NOMO-1 treated with DMSO at 0.1 percent for 48 hours (cell line): ENCODE data around the gene ATN1.
"Not testable (repeated sequence)": the region's sequence is repeated elsewhere in the genome, so short reads cannot be mapped to it uniquely, and the experiment has no call there.

Experiments
- DNase-seq: peaks from one replicate; lab custom pipeline; 2025; ENCODE audit not compliant: unreplicated experiment; lab: John Stamatoyannopoulos, UW

Gene ATN1, protein sequence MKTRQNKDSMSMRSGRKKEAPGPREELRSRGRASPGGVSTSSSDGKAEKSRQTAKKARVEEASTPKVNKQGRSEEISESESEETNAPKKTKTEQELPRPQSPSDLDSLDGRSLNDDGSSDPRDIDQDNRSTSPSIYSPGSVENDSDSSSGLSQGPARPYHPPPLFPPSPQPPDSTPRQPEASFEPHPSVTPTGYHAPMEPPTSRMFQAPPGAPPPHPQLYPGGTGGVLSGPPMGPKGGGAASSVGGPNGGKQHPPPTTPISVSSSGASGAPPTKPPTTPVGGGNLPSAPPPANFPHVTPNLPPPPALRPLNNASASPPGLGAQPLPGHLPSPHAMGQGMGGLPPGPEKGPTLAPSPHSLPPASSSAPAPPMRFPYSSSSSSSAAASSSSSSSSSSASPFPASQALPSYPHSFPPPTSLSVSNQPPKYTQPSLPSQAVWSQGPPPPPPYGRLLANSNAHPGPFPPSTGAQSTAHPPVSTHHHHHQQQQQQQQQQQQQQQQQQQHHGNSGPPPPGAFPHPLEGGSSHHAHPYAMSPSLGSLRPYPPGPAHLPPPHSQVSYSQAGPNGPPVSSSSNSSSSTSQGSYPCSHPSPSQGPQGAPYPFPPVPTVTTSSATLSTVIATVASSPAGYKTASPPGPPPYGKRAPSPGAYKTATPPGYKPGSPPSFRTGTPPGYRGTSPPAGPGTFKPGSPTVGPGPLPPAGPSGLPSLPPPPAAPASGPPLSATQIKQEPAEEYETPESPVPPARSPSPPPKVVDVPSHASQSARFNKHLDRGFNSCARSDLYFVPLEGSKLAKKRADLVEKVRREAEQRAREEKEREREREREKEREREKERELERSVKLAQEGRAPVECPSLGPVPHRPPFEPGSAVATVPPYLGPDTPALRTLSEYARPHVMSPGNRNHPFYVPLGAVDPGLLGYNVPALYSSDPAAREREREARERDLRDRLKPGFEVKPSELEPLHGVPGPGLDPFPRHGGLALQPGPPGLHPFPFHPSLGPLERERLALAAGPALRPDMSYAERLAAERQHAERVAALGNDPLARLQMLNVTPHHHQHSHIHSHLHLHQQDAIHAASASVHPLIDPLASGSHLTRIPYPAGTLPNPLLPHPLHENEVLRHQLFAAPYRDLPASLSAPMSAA (N-terminal part only)

DNA sequence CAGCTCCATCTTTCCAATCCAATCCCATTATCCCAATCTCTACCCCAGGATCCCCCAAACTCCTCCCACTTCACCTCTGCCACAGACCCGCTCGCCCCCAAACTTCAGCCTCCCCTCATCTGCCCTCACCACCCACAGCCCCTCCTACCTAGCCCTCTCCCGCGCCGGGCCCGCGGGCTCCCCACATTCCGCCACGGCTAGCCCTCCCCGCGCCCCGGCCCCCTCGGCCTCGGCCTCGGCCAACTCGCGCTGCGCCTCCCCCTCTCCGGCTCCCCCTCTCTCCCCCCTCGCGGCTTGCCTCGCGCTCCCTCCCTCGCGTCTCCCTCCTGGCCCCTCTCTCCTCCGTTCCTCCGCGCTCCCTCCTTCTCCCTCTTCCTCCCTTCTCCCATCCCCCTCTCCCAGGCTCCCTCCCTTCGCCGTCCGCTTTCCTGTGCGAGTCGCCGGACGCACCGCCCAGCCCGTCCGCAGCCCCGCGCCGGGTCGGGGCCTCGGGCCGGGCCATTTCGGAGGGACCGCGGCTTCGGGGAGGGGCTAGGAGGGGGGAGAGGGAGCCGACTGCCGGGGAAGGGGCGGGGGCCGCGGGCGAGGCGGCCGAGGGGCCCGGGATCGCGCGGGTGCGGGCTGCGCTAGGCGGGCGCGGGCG lies at the start of gene ATN1:
Gene ATN1 (plus strand): TSS at position 581 of the 643 bp plus-strand sequence. CDS start 6,043 bp downstream, outside the sequence.
- no peak for DNase-seq

- DNase-seq: not testable (repeated sequence)
Observed at GRCh38 chr12:6879824-6880223, 47.9 kb upstream of the ATN1 start.

DNA sequence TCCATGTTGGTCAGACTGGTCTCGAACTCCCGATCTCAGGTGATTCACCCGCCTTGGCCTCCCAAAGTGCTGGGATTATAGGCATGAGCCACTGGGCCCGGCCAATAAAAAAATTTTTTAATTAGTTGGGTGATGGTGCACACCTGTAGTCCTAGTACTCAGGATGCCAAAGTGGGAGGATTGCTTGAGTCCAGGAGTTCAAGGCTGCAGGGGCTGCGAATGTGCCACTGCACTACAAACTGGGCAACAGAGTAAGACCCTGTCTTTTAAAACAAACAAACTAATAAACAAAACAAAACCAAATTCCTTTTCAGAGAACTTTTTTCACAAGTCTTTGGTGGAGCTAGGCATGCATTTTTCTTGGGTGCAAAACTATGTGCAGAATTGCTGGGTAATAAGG lies 44.5 kb upstream of the ATN1 start:
- no peak for DNase-seq

GRCh38 chr12:6883683-6884082 lies 44.1 kb upstream of the ATN1 start:
- no peak for DNase-seq

DNA sequence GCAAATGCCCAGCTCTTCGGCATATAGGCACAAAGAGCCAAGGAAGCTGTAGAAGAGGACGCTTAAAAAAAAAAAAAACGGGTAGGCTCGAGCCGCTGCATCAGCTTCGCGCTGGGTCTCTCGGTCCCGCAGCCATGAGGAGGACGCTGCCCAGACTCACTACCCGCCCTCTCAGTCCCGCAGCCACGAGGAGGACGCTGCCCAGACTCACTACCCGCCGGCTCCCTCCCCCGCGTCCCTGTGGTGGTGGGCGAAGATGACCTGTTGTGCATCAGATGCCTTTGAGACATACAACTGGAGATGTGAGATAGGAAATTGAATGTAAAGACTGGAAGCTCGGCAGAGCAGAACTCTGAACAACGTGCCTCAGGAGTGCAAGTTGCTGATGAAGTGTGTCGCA lies 43.2 kb upstream of the ATN1 start:
- DNase-seq: no peak

DNA sequence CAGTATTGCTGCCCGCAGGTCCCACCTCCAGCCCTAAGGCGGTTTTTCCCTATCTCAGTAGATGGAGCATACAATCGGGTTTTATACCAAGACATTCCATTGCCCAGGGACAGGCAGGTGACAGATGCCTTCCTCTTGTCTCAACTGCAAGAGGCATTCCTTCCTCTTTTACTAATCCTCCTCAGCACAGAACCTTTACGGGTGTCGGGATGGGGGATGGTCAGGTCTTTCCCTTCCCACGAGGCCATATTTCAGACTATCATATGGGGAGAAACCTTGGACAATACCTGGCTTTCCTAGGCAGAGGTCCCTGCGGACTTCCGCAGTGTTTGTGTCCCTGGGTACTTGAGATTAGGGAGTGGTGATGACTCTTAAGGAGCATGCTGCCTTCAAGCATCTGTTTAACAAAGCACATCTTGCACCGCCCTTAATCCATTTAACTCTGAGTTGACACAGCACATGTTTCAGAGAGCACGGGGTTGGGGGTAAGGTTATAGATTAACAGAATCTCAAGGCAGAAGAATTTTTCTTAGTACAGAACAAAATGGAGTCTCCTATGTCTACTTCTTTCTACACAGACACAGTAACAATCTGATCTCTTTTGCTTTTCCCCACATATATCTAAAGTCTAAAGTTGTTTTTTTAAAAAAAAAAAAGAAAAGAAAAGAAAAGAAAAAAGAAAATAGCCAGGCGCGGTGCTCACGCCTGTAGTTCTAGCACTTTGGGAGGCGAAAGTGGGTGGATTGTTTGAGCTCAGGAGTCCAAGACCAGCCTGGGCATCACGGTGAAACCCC lies 41.4 kb upstream of the ATN1 start:
- not testable (repeated sequence) for DNase-seq

- peak; percentile 80 for DNase-seq
Observed at GRCh38 chr12:6887460-6887859, 40.3 kb upstream of the ATN1 start.

GRCh38 chr12:6888360-6888759 lies 39.4 kb upstream of the ATN1 start:
- DNase-seq: no peak

DNA sequence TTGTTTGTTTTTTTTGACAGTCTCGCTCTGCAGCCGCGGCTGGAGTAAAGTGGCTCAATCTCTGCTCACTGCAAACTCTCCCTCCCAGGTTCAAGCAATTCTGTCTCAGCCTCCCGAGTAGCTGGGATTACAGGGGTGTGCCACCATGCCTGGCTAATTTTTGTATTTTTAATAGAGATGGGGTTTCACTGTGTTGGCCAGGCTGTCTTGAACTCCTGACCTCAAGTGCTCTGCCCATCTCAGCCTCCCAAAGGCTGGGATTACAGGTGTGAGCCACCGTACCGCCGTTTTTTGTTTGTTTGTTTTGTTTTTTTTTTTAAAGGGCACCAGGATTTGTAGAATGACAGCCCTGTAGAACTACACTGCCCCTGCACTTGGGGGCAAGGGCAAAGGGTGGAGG lies 39.0 kb upstream of the ATN1 start:
- DNase-seq: not testable (repeated sequence)

DNA sequence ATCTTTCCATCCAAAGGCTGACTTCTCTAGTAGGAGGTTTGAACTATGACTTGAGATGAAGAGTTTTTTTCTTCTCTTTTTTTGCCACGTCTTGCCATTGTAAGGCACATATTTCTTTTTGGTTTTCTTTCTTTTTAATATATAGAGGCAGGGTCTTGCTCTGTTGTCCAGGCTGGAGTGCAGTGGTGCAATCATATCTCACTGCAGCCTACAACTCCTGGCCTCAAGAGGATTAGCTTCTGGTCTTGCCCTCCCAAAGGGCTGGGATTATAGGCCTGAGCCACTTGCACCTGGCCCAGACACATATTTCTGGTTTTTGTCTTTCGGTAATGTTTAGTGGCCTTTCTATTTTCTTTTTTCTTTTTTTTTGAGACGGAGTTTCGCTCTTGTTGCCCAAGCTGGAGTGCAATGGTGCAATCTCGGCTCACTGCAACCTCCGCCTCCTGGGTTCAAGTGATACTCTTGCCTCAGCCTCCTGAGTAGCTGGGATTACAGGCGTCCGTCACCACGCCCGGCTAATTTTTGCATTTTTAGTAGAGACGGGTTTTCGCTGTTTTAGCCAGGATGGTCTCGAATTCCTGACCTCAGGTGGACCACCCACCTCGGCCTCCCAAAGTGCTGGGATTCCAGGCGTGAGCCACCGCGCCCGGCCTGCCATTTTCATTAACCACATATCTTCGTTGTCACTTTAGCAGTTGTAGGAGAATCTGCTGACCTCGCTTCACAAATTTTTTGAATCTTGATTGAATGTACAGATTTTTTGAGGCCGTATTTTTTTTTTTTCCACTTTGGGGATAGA lies 37.8 kb upstream of the ATN1 start:
- not testable (repeated sequence) for DNase-seq

- peak; percentile 98 for DNase-seq
Observed at GRCh38 chr12:6890789-6891645, 36.7 kb upstream of the ATN1 start.

- DNase-seq: no peak
Observed at GRCh38 chr12:6891646-6892001, 36.1 kb upstream of the ATN1 start.

DNA sequence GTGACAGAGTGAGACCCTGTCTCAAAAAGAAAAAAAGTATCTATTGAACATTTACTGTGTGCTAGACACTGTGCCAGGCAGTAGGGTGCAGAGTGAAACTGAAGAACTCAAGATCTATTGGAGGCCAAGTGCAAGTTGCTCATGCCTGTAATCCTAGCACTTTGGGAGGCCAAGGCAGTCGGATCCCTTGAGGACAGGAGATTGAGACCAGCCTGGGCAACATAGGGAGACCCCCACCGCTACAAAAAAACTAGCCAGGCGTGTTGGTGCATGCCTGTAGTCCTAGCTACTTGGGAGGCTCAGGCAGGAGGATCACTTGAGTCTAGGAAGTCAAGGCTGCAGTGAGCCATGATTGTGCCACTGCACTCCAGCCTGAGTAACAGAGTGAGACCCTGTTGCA lies 35.1 kb upstream of the ATN1 start:
- not testable (repeated sequence) for DNase-seq

GRCh38 chr12:6894321-6894720 lies 33.4 kb upstream of the ATN1 start:
- no peak for DNase-seq

DNA sequence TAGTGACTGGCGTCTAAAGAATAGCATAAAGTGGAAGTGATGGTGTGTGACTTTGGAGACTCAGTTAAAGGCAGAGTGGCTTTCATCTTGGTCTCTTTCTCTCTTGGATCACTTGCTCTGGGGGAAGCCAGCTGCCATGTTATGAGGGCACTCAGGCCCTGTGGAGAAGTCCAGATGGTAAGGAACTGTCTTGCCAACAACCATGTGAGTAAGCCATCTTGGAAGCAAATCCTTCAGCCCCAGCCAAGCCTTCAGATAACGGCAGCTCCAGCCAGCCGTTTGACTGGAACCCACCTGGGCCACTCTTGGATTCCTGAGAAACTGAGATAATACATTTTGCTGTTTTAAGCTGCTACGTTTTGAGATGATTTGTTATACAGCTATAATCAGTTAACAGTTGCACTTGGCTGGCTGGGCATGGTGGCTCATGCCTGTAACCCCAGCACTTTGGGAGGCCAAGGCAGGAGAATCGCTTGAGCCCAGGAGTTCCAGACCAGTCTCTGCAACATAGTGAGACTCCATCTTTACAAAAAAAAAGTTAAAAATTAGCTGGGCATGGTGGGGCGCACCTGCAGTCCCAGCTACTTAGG lies 30.8 kb upstream of the ATN1 start:
- DNase-seq: no peak

DNA sequence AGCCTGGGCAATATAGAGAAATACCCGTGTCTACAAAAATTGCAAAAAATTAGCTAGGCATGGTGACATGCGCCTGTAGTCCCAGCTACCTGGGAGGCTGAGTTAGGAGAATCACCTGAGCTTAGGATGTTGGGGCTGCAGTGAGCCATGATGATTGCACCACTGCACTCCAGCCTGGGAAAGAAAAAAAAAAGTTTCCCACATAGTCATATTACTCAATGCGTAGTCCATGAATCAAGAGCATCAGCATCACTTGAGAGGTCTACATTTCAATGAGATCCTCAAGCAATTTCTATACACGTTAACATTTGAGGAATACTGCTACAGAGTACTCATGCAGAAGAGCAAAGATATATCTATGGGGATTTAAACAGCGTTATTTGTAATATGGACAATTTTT lies 28.3 kb upstream of the ATN1 start:
- no peak for DNase-seq

DNA sequence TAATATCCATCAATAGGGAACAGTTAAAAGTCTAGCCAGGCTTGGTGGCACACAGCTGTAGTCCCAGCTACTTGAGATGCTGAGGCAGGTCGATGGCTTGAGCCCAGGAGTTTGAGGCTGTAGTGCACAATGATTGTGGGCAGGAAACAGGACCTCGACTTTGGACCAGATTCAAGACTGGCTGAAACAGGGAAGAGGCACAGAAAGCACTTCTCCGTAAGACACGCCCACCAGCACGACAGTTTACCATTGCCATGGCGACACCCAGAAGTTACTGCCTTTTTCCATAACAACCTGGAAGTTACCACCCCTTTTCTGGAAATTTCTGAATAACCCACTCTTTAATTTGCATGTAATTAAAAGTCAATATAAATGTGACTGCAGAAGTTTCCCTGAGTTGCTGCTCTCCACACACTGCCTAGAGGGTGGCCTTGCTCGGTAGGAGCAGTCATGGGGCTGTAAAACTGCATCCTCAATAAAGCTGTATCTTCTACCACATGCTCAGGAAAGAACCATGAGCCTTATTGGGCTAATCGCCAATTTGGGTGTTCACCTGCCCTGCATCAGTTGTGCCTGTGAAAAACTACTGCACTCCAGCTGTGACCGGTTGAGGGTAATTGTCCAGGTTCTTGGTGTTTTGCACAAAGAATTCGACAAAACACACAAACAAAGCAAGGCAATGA lies 27.8 kb upstream of the ATN1 start:
- peak; percentile 59 for DNase-seq

GRCh38 chr12:6902448-6902847 lies 25.3 kb upstream of the ATN1 start:
- no peak for DNase-seq
